Measurements from ENCODE around the gene ENGASE. TPM values are rescaled to one million over a fixed set of nuclear protein-coding genes. Genes with fewer than 3 reads are reported as not detected.

Gene ENGASE
- total and polyA plus RNA-seq, 8 donors: 6.6 to 505 (median 35.2) TPM

GRCh38 chr17:79047291-79047920, 27.2 kb upstream of the ENGASE start:
- Histone ChIP-seq H3K27me3 (peaks cover 0 to 28% (median 0%) of the 10 kb centered on the region in 3 donors), H3K4me3 (no peak overlapping the region), H3K27ac (peak overlapping the region in 1 of 5 donors; percentile 35), H3K36me3 (peaks cover 0 to 11% (median 0%) of the 10 kb centered on the region in 4 donors), H3K9me3 (no peaks in the 10 kb centered on the region), H3K4me1 (peaks cover 0 to 19% (median 15%) of the 10 kb centered on the region in 4 donors)
- TF ChIP-seq POLR2A (IDR thresholded peaks at IDR 0.05) (no peak), EP300 (IDR thresholded peaks at IDR 0.05) (no peak), POLR2AphosphoS5 (IDR thresholded peaks at IDR 0.05) (no peak), CTCF (IDR thresholded peaks at IDR 0.05) (no peak)
- DNase-seq: no peak
- 89 to 94% (median 93%) methylated on average over 21 to 30 of the region's 30 CpGs for WGBS, 5 donors
- intact Hi-C loops (cut with DNase I; ENCODE audit: low total_unique reads): no loop called here

DNA sequence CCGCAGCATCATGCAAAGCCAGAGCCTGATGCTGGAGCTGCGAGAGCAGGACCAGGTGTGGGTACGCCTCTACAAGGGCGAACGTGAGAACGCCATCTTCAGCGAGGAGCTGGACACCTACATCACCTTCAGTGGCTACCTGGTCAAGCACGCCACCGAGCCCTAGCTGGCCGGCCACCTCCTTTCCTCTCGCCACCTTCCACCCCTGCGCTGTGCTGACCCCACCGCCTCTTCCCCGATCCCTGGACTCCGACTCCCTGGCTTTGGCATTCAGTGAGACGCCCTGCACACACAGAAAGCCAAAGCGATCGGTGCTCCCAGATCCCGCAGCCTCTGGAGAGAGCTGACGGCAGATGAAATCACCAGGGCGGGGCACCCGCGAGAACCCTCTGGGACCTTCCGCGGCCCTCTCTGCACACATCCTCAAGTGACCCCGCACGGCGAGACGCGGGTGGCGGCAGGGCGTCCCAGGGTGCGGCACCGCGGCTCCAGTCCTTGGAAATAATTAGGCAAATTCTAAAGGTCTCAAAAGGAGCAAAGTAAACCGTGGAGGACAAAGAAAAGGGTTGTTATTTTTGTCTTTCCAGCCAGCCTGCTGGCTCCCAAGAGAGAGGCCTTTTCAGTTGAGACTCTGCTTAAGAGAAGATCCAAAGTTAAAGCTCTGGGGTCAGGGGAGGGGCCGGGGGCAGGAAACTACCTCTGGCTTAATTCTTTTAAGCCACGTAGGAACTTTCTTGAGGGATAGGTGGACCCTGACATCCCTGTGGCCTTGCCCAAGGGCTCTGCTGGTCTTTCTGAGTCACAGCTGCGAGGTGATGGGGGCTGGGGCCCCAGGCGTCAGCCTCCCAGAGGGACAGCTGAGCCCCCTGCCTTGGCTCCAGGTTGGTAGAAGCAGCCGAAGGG, 26.4 kb upstream of the ENGASE start:
- peaks cover 0 to 19% (median 15%) of the 10 kb centered on the region in 4 donors for H3K4me1 ChIP-seq
- peaks cover 0 to under 1% (median 0%) of the 10 kb centered on the region in 4 donors for H3K9me3 ChIP-seq
- WGBS, 5 donors: 48 to 74% (median 64%) methylated on average over 26 to 41 of the region's 41 CpGs
- no peak overlapping the region for H3K4me3 ChIP-seq
- H3K27ac ChIP-seq: no peak overlapping the region
- peaks cover 0 to 11% (median 0%) of the 10 kb centered on the region in 4 donors for H3K36me3 ChIP-seq
- peaks cover 0 to 28% (median 0%) of the 10 kb centered on the region in 3 donors for H3K27me3 ChIP-seq
- TF ChIP-seq POLR2AphosphoS5 (IDR thresholded peaks at IDR 0.05) (no peak), EP300 (IDR thresholded peaks at IDR 0.05) (no peak), POLR2A (IDR thresholded peaks at IDR 0.05) (no peak), CTCF (IDR thresholded peaks at IDR 0.05) (no peak)
- DNase-seq: peak; percentile 39 to 57
- intact Hi-C loops (cut with DNase I; ENCODE audit: low total_unique reads): no loop called here

DNA sequence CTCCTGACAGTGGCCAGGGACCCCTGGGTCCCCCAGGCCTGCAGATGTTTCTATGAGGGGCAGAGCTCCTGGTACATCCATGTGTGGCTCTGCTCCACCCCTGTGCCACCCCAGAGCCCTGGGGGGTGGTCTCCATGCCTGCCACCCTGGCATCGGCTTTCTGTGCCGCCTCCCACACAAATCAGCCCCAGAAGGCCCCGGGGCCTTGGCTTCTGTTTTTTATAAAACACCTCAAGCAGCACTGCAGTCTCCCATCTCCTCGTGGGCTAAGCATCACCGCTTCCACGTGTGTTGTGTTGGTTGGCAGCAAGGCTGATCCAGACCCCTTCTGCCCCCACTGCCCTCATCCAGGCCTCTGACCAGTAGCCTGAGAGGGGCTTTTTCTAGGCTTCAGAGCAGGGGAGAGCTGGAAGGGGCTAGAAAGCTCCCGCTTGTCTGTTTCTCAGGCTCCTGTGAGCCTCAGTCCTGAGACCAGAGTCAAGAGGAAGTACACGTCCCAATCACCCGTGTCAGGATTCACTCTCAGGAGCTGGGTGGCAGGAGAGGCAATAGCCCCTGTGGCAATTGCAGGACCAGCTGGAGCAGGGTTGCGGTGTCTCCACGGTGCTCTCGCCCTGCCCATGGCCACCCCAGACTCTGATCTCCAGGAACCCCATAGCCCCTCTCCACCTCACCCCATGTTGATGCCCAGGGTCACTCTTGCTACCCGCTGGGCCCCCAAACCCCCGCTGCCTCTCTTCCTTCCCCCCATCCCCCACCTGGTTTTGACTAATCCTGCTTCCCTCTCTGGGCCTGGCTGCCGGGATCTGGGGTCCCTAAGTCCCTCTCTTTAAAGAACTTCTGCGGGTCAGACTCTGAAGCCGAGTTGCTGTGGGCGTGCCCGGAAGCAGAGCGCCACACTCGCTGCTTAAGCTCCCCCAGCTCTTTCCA, 25.5 kb upstream of the ENGASE start:
- peaks cover 0 to 9% (median 3%) of the 10 kb centered on the region in 4 donors for H3K9me3 ChIP-seq
- WGBS, 5 donors: 87 to 90% (median 89%) methylated on average over 20 to 21 of the region's 21 CpGs
- no peak overlapping the region for H3K27ac ChIP-seq
- peaks cover 0 to 28% (median 0%) of the 10 kb centered on the region in 3 donors for H3K27me3 ChIP-seq
- intact Hi-C loops (cut with DNase I; ENCODE audit: low total_unique reads): no loop called here
- DNase-seq: no peak
- peaks cover 0 to 11% (median 0%) of the 10 kb centered on the region in 4 donors for H3K36me3 ChIP-seq
- TF ChIP-seq CTCF (IDR thresholded peaks at IDR 0.05): no peak
- TF ChIP-seq POLR2A (IDR thresholded peaks at IDR 0.05): no peak
- no peak for TF ChIP-seq POLR2AphosphoS5 (IDR thresholded peaks at IDR 0.05)
- no peak for TF ChIP-seq EP300 (IDR thresholded peaks at IDR 0.05)
- H3K4me3 ChIP-seq: no peak overlapping the region
- peaks cover 0 to 19% (median 15%) of the 10 kb centered on the region in 4 donors for H3K4me1 ChIP-seq

Data from stomach (tissue), 9 donors.